ENCODE measurements around the gene RANBP1. TPM values are rescaled to one million over a fixed set of nuclear protein-coding genes. Genes with fewer than 3 reads are reported as not detected.
A peak's percentile ranks its signal among the peaks of the same experiment; 100 is the strongest.

The RANBP1 gene
- total and polyA plus RNA-seq, 2 of the 13 experiments (the other 11 are each of a cell fraction or from before 2014, with no cell fraction given) = 181 to 492 TPM

GRCh38 chr22:20116951-20117632, 1.2 kb downstream of the RANBP1 start, which contains the start of gene TRMT2A (continued):
- TF ChIP-seq KLF12 (CRISPR knock-in tag; IDR thresholded peaks at IDR 0.05; ENCODE audit: borderline replicate concordance) (peak; percentile 65), ZNF124 (CRISPR knock-in tag; IDR thresholded peaks at IDR 0.05) (peak; percentile 76), TRIM24 (CRISPR knock-in tag; IDR thresholded peaks at IDR 0.05) (0 out of 2 replicates have a peak, but pooled peaks have one; percentile 32), ARNT2 (CRISPR knock-in tag; IDR thresholded peaks at IDR 0.05; ENCODE audit: low read depth) (peak; percentile 91), ZNF451 (CRISPR knock-in tag; IDR thresholded peaks at IDR 0.05) (peak; percentile 54; the same call in 1 of the 2 replicates), TCF7L2 (IDR thresholded peaks at IDR 0.05; ENCODE audit: low read depth, low read length) (no peak), CBFB (CRISPR knock-in tag; IDR thresholded peaks at IDR 0.05) (peak; percentile 94), ZMYM2 (CRISPR knock-in tag; IDR thresholded peaks at IDR 0.05) (peak; percentile 83), NFE2L1 (CRISPR knock-in tag; IDR thresholded peaks at IDR 0.05; ENCODE audit: borderline replicate concordance) (no peak), ZNF350 (CRISPR knock-in tag; IDR thresholded peaks at IDR 0.05; ENCODE audit: borderline replicate concordance, low read depth) (no peak), ATF1 (CRISPR knock-in tag; IDR thresholded peaks at IDR 0.05) (peak; percentile 93), ZNF136 (CRISPR knock-in tag; IDR thresholded peaks at IDR 0.05; ENCODE audit: low read depth) (no peak), ZNF749 (CRISPR knock-in tag; IDR thresholded peaks at IDR 0.05; ENCODE audit: borderline replicate concordance) (peak; percentile 84; the same call in 1 of the 2 replicates), SNAPC2 (CRISPR knock-in tag; IDR thresholded peaks at IDR 0.05) (peak; percentile 91), ZFY (CRISPR knock-in tag; IDR thresholded peaks at IDR 0.05) (peak; percentile 66), RNF2 (conservative IDR thresholded peaks at IDR 0.05; ENCODE audit: low read depth) (peak; percentile 97), FOXK1 (CRISPR knock-in tag; IDR thresholded peaks at IDR 0.05; ENCODE audit: borderline replicate concordance, low read depth) (peak; percentile 88; the same call in 1 of the 2 replicates), ZNF773 (CRISPR knock-in tag; IDR thresholded peaks at IDR 0.05; ENCODE audit: borderline replicate concordance) (no peak), RBM22 (optimal IDR thresholded peaks at IDR 0.05; ENCODE audit: low read length) (no peak), HMG20B (CRISPR knock-in tag; conservative IDR thresholded peaks at IDR 0.05) (no peak), LCORL (IDR thresholded peaks at IDR 0.05) (no peak), LCORL (CRISPR knock-in tag; IDR thresholded peaks at IDR 0.05) (peak; percentile 50; the same call in 1 of the 2 replicates), ZNF510 (CRISPR knock-in tag; IDR thresholded peaks at IDR 0.05; ENCODE audit: low read depth) (no peak), ZNF329 (CRISPR knock-in tag; IDR thresholded peaks at IDR 0.05; ENCODE audit: low read depth) (peak; percentile 68; the same call in 1 of the 2 replicates)
- TF ChIP-seq, protein P1, sequence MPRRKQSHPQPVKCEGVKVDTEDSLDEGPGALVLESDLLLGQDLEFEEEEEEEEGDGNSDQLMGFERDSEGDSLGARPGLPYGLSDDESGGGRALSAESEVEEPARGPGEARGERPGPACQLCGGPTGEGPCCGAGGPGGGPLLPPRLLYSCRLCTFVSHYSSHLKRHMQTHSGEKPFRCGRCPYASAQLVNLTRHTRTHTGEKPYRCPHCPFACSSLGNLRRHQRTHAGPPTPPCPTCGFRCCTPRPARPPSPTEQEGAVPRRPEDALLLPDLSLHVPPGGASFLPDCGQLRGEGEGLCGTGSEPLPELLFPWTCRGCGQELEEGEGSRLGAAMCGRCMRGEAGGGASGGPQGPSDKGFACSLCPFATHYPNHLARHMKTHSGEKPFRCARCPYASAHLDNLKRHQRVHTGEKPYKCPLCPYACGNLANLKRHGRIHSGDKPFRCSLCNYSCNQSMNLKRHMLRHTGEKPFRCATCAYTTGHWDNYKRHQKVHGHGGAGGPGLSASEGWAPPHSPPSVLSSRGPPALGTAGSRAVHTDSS (CRISPR knock-in tag; conservative IDR thresholded peaks at IDR 0.05) = no peak
- TF ChIP-seq, protein P2, sequence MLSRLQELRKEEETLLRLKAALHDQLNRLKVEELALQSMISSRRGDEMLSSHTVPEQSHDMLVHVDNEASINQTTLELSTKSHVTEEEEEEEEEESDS (CRISPR knock-in tag; IDR thresholded peaks at IDR 0.05; ENCODE audit: borderline replicate concordance) = 0 out of 2 replicates have a peak, but pooled peaks have one; percentile 77
